Measurements from ENCODE around the gene SPRR2D.
"Not testable (repeated sequence)": the region's sequence is repeated elsewhere in the genome, so short reads cannot be mapped to it uniquely, and the experiment has no call there.

The SPRR2D gene

GRCh38 chr1:153040950-153041631 is at the start of gene SPRR2D:
Gene SPRR2D (minus strand): TSS chr1:153041120. CDS start chr1:153040346, 774 bp downstream.
- DNase-seq: no peak

- DNase-seq: no peak
Observed at GRCh38 chr1:153087652-153088051, 46.7 kb upstream of the SPRR2D start.

GRCh38 chr1:153081736-153082135 is 40.8 kb upstream of the SPRR2D start:
- DNase-seq: no peak

GRCh38 chr1:153072806-153073726 is 32.1 kb upstream of the SPRR2D start:
- DNase-seq: no peak

GRCh38 chr1:153071511-153071910 is 30.6 kb upstream of the SPRR2D start, which contains the start of gene SPRR2B:
Gene SPRR2B (minus strand): TSS chr1:153071611. CDS start chr1:153070839, 772 bp downstream.
- no peak for DNase-seq

GRCh38 chr1:153070243-153070642 is 29.3 kb upstream of the SPRR2D start:
- DNase-seq: no peak

- no peak for DNase-seq
Observed at GRCh38 chr1:153058826-153059784, 18.2 kb upstream of the SPRR2D start.

- no peak for DNase-seq
Observed at GRCh38 chr1:153058154-153058553, 17.2 kb upstream of the SPRR2D start.

GRCh38 chr1:153057375-153057774 is 16.5 kb upstream of the SPRR2D start, which contains the start of gene SPRR2A:
Gene SPRR2A (minus strand): TSS chr1:153057512. CDS start chr1:153056735, 777 bp downstream.
- DNase-seq: no peak

GRCh38 chr1:153056111-153056510 is 15.2 kb upstream of the SPRR2D start:
- DNase-seq: not testable (repeated sequence)

- DNase-seq: no peak
Observed at GRCh38 chr1:153049211-153049610, 8.3 kb upstream of the SPRR2D start.

- no peak for DNase-seq
Observed at GRCh38 chr1:153035211-153035610, 5.7 kb downstream of the SPRR2D start.

- no peak for DNase-seq
Observed at GRCh38 chr1:153032677-153033308, 8.1 kb downstream of the SPRR2D start.

GRCh38 chr1:153032073-153032472 is 8.8 kb downstream of the SPRR2D start:
- no peak for DNase-seq

GRCh38 chr1:153030895-153031294 is 10.0 kb downstream of the SPRR2D start, which contains the start of gene SPRR1B:
Gene SPRR1B (plus strand): TSS chr1:153031203. CDS start chr1:153032346, 1,143 bp downstream.
- no peak for DNase-seq

GRCh38 chr1:153028766-153029165 is 12.2 kb downstream of the SPRR2D start:
- DNase-seq: no peak

GRCh38 chr1:153025797-153026196 is 15.1 kb downstream of the SPRR2D start:
- DNase-seq: no peak

GRCh38 chr1:153024413-153024812 is 16.5 kb downstream of the SPRR2D start:
- no peak for DNase-seq

- no peak for DNase-seq
Observed at GRCh38 chr1:153023109-153023508, 17.8 kb downstream of the SPRR2D start.

GRCh38 chr1:153022340-153022739 is 18.6 kb downstream of the SPRR2D start:
- not testable (repeated sequence) for DNase-seq

GRCh38 chr1:153021829-153022228 is 19.1 kb downstream of the SPRR2D start:
- DNase-seq: not testable (repeated sequence)

- not testable (repeated sequence) for DNase-seq
Observed at GRCh38 chr1:153011235-153011758, 29.6 kb downstream of the SPRR2D start.
